Stimulated activated CD8-positive, alpha-beta memory T cell treated with anti-CD3 and anti-CD28 coated beads, Interleukin-15, amount 100 ng/mL, for 24 hours (primary cell): ENCODE results near the gene PPID.
"Not testable (repeated sequence)": the region's sequence is repeated elsewhere in the genome, so short reads cannot be mapped to it uniquely, and the experiment has no call there.

Experiments
- DNase-seq: peaks from one replicate; pipeline ENCODE4 v3.0.0-alpha.2; 2020; ENCODE audit warnings: low read depth

The PPID gene

GRCh38 chr4:158666892-158667291, 56.3 kb downstream of the PPID start:
- no peak for DNase-seq

GRCh38 chr4:158664806-158665205, 58.4 kb downstream of the PPID start:
- no peak for DNase-seq

GRCh38 chr4:158663707-158664625, 59.2 kb downstream of the PPID start:
- not testable (repeated sequence) for DNase-seq

GRCh38 chr4:158663255-158663654, 59.9 kb downstream of the PPID start:
- not testable (repeated sequence) for DNase-seq
